ENCODE results near the gene DISC1. TPM values are rescaled to one million over a fixed set of nuclear protein-coding genes. Genes with fewer than 3 reads are reported as not detected.

The DISC1 gene
- total RNA-seq, 1 experiment from 2014 or later, result 1.8 TPM

DNA sequence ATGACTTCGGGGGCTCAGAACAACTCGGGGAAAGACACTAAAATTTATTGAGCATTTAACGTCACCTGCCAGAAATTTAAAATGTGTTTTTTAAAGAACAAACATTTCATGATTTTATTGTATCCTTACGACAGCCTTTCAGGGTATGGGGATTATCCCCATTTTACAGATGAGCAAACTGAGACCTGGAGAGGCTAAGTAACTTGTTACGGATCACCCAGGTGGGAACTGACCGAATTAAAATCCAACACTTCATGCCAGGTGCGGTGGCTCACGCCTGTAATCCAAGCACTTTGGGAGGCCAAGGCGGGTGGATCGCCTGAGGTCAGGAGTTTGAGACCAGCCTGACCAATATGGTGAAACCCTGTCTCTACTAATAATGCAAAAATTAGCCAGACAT, 50.9 kb downstream of the DISC1 start:
- H3K9ac ChIP-seq (ENCODE audit: low read length), result no peak overlapping the region
- H4K20me1 ChIP-seq (ENCODE audit: insufficient read depth), result no peaks in the 10 kb centered on the region
- no peaks in the 10 kb centered on the region for H3K36me3 ChIP-seq (ENCODE audit: control insufficient read depth in 1 of 2, insufficient read depth in 2 of 2, low read length in 2 of 2)
- H3K27me3 ChIP-seq (ENCODE audit: insufficient read depth, low read length), result no peaks in the 10 kb centered on the region
- no peaks in the 10 kb centered on the region for H3K9me2 ChIP-seq (ENCODE audit: insufficient read depth)
- RAD21 ChIA-PET (ENCODE audit: low non-redundant PET in 1 of 2, low total read pairs in 2 of 2, uncharacterized antibody in 2 of 2, unreplicated experiment in 2 of 2), result no interaction called here
- BruUV-seq (replicated peaks), result no TSS peak
- TF ChIP-seq POLR2A (IDR thresholded peaks at IDR 0.05; ENCODE audit: borderline replicate concordance, extremely low read depth, insufficient read depth, insufficient read length), result no peak
- TF ChIP-seq, protein P1, sequence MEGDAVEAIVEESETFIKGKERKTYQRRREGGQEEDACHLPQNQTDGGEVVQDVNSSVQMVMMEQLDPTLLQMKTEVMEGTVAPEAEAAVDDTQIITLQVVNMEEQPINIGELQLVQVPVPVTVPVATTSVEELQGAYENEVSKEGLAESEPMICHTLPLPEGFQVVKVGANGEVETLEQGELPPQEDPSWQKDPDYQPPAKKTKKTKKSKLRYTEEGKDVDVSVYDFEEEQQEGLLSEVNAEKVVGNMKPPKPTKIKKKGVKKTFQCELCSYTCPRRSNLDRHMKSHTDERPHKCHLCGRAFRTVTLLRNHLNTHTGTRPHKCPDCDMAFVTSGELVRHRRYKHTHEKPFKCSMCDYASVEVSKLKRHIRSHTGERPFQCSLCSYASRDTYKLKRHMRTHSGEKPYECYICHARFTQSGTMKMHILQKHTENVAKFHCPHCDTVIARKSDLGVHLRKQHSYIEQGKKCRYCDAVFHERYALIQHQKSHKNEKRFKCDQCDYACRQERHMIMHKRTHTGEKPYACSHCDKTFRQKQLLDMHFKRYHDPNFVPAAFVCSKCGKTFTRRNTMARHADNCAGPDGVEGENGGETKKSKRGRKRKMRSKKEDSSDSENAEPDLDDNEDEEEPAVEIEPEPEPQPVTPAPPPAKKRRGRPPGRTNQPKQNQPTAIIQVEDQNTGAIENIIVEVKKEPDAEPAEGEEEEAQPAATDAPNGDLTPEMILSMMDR (IDR thresholded peaks at IDR 0.05 in 2 of 3, conservative IDR thresholded peaks at IDR 0.05 in 1 of 3; ENCODE audit: borderline replicate concordance in 1 of 3, insufficient read depth in 1 of 3, low read depth in 2 of 3, low read length in 2 of 3), result no peak
- no peak for TF ChIP-seq JUND (IDR thresholded peaks at IDR 0.05)
- no peak for TF ChIP-seq POLR2AphosphoS5 (IDR thresholded peaks at IDR 0.05; ENCODE audit: low read depth, low read length)
- TF ChIP-seq RAD21 (IDR thresholded peaks at IDR 0.05; ENCODE audit: low read depth), result no peak
- TF ChIP-seq ELF1 (IDR thresholded peaks at IDR 0.05; ENCODE audit: borderline replicate concordance, low read depth), result no peak
- TF ChIP-seq, protein P2, sequence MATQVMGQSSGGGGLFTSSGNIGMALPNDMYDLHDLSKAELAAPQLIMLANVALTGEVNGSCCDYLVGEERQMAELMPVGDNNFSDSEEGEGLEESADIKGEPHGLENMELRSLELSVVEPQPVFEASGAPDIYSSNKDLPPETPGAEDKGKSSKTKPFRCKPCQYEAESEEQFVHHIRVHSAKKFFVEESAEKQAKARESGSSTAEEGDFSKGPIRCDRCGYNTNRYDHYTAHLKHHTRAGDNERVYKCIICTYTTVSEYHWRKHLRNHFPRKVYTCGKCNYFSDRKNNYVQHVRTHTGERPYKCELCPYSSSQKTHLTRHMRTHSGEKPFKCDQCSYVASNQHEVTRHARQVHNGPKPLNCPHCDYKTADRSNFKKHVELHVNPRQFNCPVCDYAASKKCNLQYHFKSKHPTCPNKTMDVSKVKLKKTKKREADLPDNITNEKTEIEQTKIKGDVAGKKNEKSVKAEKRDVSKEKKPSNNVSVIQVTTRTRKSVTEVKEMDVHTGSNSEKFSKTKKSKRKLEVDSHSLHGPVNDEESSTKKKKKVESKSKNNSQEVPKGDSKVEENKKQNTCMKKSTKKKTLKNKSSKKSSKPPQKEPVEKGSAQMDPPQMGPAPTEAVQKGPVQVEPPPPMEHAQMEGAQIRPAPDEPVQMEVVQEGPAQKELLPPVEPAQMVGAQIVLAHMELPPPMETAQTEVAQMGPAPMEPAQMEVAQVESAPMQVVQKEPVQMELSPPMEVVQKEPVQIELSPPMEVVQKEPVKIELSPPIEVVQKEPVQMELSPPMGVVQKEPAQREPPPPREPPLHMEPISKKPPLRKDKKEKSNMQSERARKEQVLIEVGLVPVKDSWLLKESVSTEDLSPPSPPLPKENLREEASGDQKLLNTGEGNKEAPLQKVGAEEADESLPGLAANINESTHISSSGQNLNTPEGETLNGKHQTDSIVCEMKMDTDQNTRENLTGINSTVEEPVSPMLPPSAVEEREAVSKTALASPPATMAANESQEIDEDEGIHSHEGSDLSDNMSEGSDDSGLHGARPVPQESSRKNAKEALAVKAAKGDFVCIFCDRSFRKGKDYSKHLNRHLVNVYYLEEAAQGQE (IDR thresholded peaks at IDR 0.05; ENCODE audit: low read depth), result no peak
- TF ChIP-seq, protein P3, sequence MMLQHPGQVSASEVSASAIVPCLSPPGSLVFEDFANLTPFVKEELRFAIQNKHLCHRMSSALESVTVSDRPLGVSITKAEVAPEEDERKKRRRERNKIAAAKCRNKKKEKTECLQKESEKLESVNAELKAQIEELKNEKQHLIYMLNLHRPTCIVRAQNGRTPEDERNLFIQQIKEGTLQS (IDR thresholded peaks at IDR 0.05), result no peak
- H2AFZ ChIP-seq (ENCODE audit: low read depth, low read length, poor library complexity, severe bottlenecking), result no peak overlapping the region
- no peak overlapping the region for H3K27ac ChIP-seq (ENCODE audit: low read depth, low read length)
- no peaks in the 10 kb centered on the region for H3K79me2 ChIP-seq (ENCODE audit: insufficient read depth, low read length)
- no peak for DNase-seq (ENCODE audit: low read depth, low spot score)
- no peak for ATAC-seq
- no peak overlapping the region for H3K4me3 ChIP-seq (replicated peaks in 1 of 2; ENCODE audit: low read depth in 1 of 2, low read length in 2 of 2)
- H3K4me2 ChIP-seq (ENCODE audit: low read length), result no peak overlapping the region
- CTCF ChIA-PET, result no interaction called here
- intact Hi-C loops (cut with micrococcal nuclease), result no loop called here
- POLR2A ChIA-PET, result no interaction called here
- no peaks in the 10 kb centered on the region for H3K9me3 ChIP-seq (ENCODE audit: control insufficient read depth in 1 of 2, insufficient read depth in 1 of 2, low read depth in 1 of 2, low read length in 2 of 2)
- H3K4me1 ChIP-seq (ENCODE audit: control insufficient read depth in 1 of 2, insufficient read depth in 2 of 2, low read length in 2 of 2), result no peaks in the 10 kb centered on the region
